GM19240 (cell line): ENCODE results near the gene CTXND2.

Source experiments
- DNase-seq: peaks from one replicate; pipeline ENCODE4 v3.0.0; 2011; ENCODE audit warnings: low spot score; ENCODE audit not compliant: insufficient read length

Gene CTXND2

DNA sequence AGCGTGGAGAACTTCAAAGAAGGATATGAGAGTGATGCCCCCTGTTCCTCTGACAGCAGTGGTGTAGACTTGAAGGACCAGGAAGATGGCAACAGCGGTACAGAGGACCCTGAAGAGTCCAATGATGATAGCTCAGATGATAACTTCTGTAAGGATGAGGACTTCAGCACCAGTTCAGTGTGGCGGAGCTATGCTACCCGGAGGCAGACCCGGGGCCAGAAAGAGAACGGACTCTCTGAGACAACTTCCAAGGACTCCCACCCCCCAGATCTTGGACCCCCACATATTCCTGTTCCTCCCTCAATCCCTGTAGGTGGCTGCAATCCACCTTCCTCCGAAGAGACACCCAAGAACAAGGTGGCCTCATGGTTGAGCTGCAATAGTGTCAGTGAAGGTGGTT, 73.7 kb downstream of the CTXND2 start:
- no peak for DNase-seq

DNA sequence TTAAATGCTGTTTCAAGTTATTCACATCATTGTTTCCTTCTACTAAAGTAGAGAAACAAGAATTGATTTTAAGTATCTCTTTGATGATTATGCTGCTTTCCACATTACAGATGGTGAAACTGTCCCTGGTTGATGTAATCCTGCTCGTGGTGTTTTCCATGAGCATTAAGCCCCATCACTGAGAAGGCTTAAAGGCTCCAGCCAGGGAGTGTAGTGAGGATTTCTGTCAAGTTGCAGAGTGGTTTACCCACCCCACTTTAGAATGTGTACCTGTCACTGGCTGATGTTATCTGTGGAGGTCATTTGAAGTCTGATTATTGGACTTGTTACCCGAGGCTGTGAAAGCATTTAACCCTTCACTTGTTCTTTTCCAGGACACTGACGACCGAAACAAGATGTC, 74.8 kb downstream of the CTXND2 start:
- DNase-seq: no peak
